ENCODE measurements around the gene TYMP. TPM values are rescaled to one million over a fixed set of nuclear protein-coding genes. Genes with fewer than 3 reads are reported as not detected.

TYMP gene
- total and polyA plus RNA-seq, 8 donors = 5.8 to 68.6 (median 23.5) TPM

DNA sequence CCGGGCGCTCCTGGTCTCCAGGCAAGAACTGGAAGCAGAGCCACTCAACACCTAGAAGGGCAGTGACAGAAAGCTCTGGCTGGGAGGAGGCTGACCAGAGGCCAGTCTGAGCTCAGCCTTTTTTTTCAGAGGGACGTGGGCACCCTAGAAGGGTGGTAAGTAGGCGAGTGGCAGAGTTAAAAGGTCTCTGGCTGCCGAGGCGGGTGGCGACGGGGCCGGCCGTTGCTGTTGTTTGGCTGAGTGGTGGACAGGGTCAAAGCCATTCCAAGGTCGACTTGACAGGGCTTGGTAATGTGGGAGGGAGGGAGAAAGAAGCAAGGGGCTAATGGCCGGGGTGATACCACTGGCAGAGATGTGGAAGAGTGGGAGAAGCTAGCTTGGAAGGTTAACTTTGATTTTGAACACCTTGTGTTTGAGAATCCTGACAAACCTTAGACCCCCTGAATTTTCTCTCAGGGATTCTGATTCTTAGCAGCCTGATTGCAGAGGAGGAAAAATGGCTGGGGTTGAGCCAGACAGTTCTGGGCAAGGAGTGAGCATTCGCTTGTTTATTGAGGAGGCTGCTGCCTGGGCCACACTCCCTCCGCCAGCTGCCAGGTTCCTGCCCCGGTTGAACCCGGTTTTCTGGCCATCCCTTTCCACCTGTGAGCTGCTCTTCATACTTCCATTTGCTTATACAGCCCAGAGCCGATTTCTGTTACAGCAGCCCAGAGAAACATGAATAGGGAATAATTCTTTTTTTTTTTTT, 33.8 kb upstream of the TYMP start:
- Histone ChIP-seq H3K36me3 (no peaks in the 10 kb centered on the region), H3K4me1 (peaks cover 0 to 5% (median 2%) of the 10 kb centered on the region in 3 donors), H3K4me3 (peak overlapping the region; percentile 25 to 70 (median 36)), H3K9me3 (no peaks in the 10 kb centered on the region), H3K27me3 (no peaks in the 10 kb centered on the region), H3K27ac (peak overlapping the region; percentile 59 to 91 (median 82))
- intact Hi-C loops (cut with DNase I) = no loop called here
- 7 to 10% methylated on average over 17 of the region's 17 CpGs for WGBS, 2 donors
- no peak for FAIRE-seq
- TF ChIP-seq, protein P1, sequence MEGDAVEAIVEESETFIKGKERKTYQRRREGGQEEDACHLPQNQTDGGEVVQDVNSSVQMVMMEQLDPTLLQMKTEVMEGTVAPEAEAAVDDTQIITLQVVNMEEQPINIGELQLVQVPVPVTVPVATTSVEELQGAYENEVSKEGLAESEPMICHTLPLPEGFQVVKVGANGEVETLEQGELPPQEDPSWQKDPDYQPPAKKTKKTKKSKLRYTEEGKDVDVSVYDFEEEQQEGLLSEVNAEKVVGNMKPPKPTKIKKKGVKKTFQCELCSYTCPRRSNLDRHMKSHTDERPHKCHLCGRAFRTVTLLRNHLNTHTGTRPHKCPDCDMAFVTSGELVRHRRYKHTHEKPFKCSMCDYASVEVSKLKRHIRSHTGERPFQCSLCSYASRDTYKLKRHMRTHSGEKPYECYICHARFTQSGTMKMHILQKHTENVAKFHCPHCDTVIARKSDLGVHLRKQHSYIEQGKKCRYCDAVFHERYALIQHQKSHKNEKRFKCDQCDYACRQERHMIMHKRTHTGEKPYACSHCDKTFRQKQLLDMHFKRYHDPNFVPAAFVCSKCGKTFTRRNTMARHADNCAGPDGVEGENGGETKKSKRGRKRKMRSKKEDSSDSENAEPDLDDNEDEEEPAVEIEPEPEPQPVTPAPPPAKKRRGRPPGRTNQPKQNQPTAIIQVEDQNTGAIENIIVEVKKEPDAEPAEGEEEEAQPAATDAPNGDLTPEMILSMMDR (IDR thresholded peaks at IDR 0.05) = no peak
- DNase-seq = peak in 3 of 6 donors; percentile 41 to 65 (median 52)
- ATAC-seq = peak; percentile 20 to 39 (median 31)

DNA sequence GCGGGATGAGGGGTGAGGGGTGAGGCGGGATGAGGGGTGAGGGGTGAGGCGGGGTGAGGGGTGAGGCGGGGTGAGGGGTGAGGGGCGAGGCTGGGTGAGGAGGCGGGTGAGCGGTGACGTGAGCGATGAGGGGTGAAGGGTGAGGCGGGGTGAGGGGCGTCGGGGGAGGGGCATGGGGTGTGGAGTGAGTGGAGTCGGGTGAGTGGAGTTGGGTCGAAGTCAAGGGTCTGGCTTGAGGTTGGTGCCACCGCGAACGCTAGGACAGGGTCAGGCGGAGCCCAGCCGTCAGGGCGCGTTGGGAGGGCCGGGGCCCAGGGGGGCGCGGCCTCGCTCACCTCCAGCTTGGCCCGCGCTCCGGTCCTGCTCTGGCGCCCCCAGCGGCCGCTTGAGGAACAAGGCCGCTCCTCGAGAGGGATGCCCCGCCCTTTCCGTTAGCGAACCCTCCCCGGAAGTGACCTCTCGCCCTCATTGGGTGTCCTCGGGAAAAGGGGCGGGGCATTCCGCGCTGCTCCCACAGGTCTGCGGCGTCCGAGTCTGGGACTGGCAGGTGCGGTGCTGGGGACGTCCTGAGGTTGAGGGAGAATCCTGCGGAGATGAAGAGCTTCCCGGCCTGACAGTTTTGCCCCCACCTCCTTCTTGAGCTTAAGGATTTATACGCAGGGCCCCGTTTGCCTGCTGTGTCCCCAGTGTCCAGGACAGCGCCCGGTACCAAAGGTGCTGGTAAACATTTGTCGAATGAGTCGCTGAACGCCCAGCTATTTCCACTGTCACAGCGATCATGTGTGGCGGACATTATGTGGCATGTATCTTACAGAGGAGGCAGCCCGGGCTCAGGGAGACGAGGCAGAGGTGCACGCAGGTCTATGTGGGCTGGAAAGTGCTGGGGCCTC, 33.0 kb upstream of the TYMP start, which contains the start of gene SYCE3:
Gene SYCE3, minus strand, starts transcription at position 397 of the 890 bp plus-strand sequence. CDS start 6,514 bp downstream, outside the sequence.
- peak within 1 kb of the TSS; percentile 59 to 91 (median 82) for H3K27ac ChIP-seq
- intact Hi-C loops (cut with DNase I) = no loop called here
- peaks cover 0 to 3% (median 0%) of the 10 kb centered on the region in 3 donors for H3K4me1 ChIP-seq
- no peaks in the 10 kb centered on the region for H3K36me3 ChIP-seq
- peak; percentile 97 to 100 (median 98) for DNase-seq
- FAIRE-seq = no peak
- H3K9me3 ChIP-seq = no peaks in the 10 kb centered on the region
- peak within 1 kb of the TSS; percentile 25 to 70 (median 36) for H3K4me3 ChIP-seq
- H3K27me3 ChIP-seq = no peaks in the 10 kb centered on the region
- 1 to 2% methylated on average over 55 to 60 of the region's 61 CpGs for WGBS, 2 donors
- TF ChIP-seq, protein P1 (IDR thresholded peaks at IDR 0.05) = peak; percentile 97 to 99 (median 98)
- ATAC-seq = peak; percentile 98 to 99 (median 98)

DNA sequence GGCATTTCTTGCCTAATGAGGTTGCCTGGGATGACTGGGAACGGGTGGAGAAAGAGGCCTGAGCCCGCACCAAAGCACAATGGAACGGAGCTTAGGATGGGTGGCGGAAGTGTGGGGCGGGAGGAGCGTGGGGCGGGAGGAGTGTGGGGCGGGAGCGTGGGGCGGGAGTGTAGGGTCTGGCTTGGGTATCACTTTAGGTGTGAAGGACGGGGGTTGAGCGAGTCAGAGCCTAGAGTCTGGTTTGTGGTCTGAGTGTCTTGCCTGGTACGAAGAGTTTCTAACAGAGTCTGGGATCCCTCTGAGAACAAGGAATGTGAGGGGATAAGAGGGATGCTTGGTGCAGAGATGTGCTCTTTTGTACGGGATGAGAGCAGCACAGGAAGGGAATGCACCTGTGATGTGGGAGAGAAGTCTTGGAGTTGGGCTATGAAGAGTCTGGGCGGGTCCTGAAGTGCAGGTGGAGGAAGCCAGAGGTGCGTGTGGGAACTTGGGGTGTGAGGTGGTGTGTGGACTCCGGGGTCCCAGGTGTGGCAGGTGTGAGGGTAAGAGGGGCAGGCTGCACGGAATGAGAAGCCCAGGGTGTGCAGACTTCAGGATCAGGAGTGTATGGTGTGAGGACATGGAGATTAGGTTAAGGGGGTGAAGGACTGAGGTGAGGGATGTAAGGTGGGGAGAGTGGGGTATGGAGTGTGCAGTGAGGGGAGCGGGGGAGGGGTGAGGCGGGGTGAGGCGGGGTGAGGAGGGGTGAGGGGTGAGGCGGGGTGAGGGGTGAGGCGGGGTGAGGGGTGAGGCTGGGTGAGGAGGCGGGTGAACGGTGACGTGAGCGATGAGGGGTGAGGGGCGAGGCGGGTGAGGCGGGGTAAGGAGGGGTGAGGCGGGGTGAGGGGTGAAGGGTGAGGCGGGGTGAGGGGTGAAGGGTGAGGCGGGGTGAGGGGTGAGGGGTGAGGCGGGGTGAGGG, 31.9 kb upstream of the TYMP start:
- ATAC-seq = no peak
- Histone ChIP-seq H3K4me3 (no peak overlapping the region), H3K27me3 (no peaks in the 10 kb centered on the region), H3K4me1 (peaks cover 0 to 3% (median 0%) of the 10 kb centered on the region in 3 donors), H3K9me3 (no peaks in the 10 kb centered on the region), H3K36me3 (no peaks in the 10 kb centered on the region), H3K27ac (no peak overlapping the region)
- FAIRE-seq = no peak
- 74 to 78% methylated on average over 24 to 30 of the region's 34 CpGs for WGBS, 2 donors
- TF ChIP-seq, protein P1 (IDR thresholded peaks at IDR 0.05) = no peak
- DNase-seq = peak in 3 of 6 donors; percentile 28 to 72 (median 47)
- intact Hi-C loops (cut with DNase I) = no loop called here

DNA sequence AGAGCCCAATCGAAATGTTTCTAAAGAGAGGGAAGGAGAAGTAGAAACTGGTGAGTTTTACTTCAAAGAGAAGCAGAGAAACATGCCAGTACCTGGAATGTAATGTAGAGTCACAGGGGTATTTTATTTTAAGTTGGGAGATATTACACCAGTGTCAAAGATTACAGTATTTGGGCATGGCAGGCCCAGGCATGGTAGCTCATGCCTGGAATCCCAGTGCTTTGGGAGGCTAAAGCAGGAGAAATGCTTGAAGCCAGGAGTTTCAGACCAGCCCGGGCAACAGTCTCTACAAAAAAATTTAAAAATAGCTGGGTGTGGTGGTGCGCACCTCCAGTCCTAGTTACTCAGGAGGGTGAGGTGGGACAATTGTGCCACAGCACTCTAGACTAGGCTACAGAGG, 30.2 kb upstream of the TYMP start:
- ATAC-seq (no peak), FAIRE-seq (no peak), DNase-seq (no peak)
- Histone ChIP-seq H3K4me1 (peaks cover 0 to 3% (median 0%) of the 10 kb centered on the region in 3 donors), H3K27ac (no peak overlapping the region), H3K4me3 (no peak overlapping the region), H3K9me3 (no peaks in the 10 kb centered on the region), H3K27me3 (no peaks in the 10 kb centered on the region), H3K36me3 (no peaks in the 10 kb centered on the region)
- 66 to 81% methylated on average over 3 of the region's 3 CpGs for WGBS, 2 donors
- TF ChIP-seq, protein P1 (IDR thresholded peaks at IDR 0.05) = no peak
- intact Hi-C loops (cut with DNase I) = no loop called here

Data from pancreas (tissue), 10 donors.